ENCODE data around the gene TM4SF4.
A peak's percentile ranks its signal among the peaks of the same experiment; 100 is the strongest.

TM4SF4 gene

DNA sequence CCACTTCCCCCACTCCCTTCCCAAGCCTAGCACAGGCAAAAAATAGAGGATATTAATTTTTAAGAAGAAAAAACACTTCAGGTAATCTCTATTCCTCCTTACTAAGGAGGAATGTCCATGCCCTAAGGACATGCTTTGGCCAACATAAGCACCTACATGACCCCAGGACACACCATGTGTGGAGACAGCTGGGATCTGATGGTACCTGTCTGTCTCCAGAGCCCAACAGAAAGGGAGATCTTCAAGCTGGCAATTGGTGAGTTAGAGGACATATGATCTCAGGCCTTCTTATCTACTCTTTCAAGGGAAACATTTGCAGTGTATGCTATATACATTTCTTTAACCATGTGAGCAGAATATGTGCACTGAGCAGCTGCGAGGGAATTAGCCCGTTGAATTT lies 7.0 kb downstream of the TM4SF4 start:
- no peak for DNase-seq (ENCODE audit: low read depth)

DNA sequence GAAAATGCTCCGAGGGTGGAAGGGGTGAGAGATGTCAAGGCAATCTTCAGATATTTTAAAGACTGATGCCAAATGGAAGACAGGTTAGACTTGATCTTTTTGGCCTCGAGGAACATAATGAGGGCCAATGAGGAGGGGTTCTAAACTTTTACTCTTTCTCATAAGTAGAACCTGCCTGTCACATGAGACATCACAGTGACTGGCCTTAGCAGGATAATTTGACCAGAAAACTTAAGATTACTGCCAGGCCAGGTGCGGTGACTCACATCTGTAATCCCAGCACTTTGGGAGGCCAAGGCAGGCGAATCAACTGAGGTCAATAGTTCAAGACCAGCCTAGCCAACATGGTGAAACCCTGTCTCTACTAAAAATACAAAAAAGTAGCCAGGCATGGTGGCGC lies 12.2 kb downstream of the TM4SF4 start:
- DNase-seq (ENCODE audit: low read depth): no peak

DNA sequence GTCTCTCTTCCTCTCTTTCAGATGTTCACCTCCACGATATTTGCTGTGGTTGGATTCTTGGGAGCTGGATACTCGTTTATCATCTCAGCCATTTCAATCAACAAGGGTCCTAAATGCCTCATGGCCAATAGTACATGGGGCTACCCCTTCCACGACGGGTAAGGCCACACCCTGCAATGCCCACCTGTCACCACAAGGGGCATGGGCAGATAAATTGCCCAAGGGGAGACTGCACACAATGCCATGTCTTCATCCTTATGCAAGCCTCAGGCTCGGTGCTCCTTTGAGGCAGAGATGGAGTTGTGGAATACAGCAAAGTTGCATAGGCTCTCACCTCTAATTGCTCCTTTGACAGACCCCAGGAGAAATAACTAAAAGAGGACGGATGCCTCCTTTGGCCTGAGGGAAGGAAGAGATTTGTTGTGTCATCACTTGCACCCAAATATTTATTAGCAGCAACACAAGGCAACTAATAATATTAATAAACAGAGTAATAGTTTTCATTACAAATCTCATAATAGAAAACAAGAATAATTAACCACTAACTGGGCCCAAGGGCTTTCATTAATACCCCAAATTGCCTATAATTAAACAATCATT lies 13.2 kb downstream of the TM4SF4 start:
- DNase-seq (ENCODE audit: low read depth): peak; percentile 11

DNA sequence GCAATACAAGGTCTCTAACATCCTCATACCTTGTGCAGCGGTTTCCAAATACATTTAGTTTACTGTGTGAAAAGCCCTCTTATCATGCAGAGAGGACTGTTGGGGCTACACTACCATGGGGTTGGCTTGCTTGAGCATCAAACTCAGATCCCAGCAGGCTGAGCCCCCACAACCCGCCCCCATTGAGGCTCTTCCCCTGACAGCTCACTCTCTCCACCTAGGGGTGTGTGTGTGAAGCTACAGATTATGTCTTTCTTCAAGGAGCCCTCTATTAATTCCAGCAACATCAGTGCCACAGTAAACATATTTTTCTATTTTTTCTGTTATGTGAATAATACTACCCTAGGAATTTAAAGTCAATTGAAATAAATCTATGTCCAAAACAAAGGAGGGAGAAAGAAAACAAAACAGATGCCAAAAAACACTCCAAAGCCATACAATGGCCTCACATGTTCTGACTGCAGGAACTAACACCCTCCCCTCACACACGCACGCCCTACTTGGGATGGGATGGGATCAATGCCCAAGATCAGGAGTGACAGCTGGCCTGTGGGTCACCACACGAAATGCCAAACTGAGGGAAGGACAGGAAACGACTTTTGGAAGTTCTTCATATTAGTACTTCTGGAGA lies 14.7 kb downstream of the TM4SF4 start:
- DNase-seq (ENCODE audit: low read depth): no peak

DNA sequence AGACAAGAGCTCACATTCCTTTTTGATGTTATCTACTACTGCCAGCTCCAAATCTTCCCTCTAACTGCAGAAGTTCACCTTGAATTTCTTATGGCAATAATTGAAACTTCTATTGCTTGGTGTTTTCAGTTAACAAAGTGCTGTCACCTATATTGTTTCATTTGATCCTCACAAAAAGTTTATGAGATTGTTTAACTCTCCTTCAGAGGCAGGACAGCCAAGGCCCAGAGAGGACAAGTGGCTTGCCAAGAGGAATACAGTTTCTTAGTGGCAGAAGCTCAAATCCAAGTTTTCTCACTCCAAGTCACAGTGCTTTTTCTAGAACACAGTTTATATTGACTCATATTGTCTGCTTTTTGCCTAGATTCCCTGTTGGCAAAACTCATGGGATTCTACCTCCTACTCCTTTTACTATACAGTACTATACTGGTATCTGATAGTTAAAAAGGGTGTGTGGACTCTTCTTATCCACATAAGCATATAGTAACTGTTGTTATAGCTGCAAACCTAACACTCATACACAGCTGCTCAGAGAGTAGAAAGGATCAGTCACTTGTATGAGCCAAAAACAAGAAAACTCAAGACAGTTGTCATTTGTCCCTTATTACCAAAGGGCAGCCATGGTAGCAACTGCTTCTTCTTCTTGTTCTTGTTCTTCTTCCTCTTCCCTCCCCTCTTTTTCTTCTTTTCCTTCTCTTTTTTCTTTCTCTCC lies 15.9 kb downstream of the TM4SF4 start:
- DNase-seq (ENCODE audit: low read depth): no peak

DNA sequence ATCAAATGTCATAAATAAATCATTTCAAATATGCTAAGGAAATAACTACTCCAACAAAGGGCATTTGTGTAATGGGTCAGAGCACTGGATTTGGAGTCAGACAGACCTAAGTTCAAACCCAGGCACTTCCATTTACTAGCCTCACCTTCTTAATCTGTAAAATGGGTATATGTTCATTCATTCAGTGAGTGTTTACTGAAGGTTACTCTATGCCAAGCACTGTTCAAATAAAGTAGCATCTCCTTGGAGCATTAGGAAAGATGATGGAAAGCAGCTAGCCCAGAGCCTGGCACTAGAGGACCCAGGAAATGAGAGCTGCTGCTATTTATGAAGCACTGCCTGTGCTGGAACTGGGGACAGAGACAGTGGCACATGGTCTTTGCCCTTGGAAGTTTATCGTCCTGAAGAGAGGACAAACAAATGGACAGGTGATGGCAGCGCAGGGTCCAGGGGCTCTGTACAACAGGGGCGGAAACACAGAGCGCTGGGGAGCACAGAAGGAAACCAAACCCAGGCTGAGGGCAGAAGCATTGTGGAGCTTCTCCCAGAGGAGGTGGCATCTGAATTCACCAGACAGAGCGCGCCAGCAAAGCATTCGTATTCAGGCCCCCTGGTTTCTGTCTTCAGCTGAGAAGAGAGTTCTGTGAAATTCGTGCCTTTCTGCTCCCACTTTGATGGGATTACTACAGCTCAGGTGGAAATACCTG lies 19.0 kb downstream of the TM4SF4 start:
- DNase-seq (ENCODE audit: low read depth): no peak

DNA sequence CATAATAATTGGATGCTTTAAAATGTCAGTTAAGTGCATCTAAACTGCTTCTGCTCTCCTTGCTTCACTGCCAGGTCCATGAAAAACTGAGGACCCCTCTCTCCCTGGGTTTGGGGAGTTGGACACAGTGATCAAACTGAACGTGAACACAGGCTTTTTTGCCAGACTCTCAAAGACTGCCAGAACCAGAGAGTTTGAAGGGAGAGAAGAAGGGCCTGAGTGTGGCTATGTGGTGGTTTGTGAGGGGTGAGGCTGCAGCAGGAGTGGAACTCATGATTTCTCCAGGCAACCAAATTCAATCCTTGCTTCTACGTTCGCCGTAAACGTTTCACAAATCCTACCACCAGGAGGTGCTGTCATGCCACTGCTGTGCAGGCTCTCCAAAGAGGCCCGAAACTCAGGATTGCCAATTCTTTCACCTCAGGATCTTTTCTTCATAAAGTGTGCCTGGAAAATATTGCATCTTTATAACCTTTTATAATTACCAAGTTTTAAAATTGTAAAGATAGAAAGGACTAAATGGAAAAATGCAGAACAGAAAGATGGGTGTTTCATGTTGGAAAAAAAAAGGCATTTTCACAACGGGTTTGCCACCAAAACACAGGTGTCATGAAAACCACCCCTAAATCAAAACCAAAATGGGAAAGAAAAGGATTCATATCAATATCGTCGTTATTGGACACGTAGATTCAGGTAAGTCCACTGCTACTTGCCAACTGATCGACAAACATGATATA lies 19.7 kb downstream of the TM4SF4 start:
- DNase-seq (ENCODE audit: low read depth): peak; percentile 9

DNA sequence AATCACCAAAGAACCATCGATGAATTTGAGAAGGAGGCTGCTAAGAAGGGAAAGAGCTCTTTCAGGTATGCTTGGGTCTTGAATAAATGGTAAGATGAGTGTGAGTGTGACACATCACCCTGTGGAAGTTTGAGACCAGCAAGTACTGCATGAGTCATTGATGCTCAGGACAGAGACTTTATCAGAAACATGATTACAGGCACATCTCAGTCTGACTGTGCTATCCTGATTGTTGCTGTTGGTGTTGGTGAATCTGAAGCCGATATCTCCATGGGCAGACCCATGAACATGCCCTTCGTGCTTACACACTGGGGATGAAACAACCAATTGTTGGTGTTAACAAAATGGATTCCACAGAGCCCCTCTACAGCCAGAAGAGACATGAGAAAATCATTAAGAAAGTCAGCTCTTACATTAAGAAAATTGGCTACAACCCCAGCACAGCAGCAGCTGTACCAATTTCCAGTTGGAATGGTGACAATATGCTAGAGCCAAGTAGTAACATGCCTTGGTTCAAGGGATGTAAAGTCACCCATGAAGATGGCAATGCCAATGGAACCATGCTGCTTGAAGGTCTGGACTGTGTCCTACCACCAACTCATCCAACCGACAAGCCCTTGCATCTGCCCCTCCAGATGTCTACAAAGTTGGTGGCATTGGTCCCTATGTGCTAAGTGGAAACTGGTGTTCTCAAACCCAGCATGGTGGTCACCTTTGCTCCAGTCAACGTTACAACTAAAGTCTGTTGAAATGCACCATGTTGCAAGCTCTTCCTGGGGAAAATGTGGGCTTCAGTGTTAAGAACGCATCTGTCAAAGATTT lies 20.5 kb downstream of the TM4SF4 start:
- no peak for DNase-seq (ENCODE audit: low read depth)

DNA sequence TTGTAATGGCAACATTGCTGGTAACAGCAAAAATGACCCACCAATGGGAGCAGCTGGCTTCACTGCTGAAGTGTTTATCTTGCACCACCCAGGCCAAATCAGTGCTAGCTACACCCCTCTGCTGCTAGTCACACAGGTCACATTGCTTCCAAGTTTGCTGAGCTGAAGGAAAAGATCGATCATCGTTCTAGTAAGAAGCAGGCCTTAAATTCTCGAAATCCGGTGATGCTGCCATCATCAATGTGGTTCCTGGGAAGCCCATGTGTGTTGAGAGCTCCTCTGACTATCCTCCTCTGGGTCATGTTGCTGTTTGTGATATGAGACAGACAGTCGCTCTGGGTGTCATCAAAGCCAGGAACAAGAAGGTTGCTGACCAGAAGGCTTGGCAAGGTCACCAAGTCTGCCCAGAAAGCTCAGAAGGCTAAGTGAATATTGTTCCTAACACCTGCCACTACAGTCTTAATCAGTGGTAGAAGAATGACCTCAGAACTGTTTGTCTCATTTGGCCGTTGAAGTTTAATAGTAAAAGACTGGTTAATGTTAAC lies 21.2 kb downstream of the TM4SF4 start:
- DNase-seq (ENCODE audit: low read depth): no peak

DNA sequence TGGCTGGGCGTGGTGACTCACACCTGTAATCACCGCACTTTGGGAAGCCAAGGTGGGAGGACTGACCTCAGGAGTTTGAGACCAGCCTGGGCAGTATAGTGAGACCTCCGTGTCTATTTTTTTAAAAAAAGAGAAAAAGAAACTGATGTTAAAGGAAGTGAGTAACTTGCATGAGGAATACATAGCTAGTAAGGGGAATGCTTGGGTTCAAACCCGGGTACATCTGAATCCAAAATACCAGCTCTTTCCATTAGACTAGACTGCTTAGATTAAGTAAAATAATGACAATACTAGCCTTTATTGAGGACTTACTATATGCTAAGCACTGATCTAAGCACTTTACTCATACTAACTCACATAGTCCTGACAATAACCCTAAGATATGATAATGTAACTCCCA lies 22.4 kb downstream of the TM4SF4 start:
- DNase-seq (ENCODE audit: low read depth): no peak

DNA sequence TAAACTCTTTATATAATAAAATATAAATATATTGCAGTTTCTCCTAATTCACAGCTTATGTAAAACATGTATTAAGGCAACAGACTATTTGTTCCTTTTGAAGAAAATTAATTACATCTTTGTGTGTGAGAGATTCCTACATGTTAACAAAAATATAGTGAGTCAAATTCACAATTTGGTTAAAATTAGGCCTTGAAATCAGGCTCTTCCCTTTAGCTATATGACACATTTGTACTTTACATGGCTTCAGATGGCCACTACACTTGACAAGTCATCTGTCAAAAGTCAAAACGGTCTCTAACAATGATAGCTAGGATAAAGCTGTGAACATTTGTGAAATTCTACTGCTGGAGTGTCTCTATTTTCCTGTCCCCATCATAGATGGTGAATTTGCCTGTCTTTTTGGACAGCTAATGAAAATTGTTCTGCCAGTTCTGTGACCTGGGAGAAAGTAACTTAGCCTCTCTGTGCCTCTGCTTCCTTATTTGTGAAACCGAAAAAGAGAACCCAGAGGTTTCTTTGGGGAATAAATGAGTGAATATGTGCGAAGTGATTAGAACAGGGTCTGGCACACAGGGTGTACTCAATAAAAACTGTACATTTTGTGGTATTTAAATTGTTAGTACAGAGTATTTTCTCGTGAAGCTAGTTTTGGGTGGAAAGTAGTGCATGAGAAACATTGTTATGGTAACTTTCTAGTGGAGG lies 23.6 kb downstream of the TM4SF4 start:
- DNase-seq (ENCODE audit: low read depth): no peak

DNA sequence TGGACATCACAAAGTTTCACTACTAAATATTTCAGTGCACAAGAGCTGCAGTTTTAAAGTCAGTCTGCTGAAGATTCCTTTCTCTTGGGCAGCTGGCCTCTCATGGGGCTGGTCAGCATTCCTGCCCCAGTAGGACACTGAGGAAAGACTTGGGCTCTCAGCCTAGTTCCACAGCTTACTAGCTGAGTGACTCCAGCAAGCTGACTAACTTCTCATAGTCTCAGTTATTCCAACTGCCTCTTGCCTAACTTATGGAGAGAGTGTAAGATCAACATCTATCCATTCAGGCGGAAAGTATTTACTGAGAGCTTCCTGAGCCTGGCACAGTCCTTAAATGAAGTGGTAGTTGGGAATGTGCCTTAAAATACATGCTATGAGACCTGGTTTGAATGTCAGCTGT lies 27.0 kb downstream of the TM4SF4 start:
- DNase-seq (ENCODE audit: low read depth): no peak

DNA sequence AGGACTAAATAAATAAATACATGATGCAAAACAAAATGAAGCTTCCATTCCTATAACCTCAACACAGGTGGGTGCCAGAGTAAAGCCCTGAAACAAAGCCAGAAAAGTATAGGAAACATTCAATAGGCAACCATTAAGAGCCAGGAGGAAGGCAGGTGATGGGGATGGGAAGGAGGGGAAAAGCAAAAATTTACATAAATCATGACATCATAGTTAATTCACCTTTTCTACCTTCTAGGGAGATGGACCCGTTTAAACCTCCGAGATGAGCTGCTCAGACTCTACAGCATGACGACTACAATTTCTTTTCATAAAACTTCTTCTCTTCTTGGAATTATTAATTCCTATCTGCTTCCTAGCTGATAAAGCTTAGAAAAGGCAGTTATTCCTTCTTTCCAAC lies 27.9 kb downstream of the TM4SF4 start:
- no peak for DNase-seq (ENCODE audit: low read depth)

DNA sequence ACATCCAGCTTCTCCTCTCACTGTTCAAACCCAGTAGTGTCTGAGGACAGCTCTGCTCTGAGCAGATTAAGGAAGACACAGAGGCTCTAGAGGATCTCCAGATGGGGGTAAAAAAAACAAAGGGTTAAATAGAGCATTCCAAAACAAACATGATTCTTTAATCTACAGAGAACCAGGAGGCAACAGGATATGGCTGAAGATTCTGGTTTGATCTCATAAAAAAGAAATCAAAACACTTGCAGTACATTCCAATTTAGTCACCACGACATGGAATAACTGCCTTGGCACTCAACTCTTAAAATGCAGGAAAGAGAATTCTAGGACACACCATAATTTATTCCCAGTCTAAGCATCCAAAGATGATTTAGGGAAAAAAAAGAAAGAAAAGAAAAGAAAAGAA lies 32.0 kb downstream of the TM4SF4 start:
- DNase-seq (ENCODE audit: low read depth): no peak

DNA sequence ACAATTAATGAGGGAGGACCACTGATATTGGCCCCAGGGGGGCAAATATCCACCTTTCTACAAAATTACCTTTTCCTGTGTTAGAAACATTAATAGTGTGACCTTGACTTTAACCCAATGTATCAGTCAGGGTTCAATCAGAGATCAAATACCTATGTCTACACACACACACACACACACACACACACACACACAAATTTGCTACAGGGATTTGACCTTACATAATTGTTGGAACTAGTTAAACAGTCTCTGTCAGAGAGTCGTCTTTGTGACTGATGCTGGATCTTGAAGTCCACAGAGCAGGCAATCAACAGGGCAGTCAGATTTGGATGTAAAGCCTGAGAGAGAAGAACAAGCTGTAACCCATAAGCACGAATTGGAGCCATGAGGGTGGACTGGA lies 32.5 kb downstream of the TM4SF4 start:
- no peak for DNase-seq (ENCODE audit: low read depth)

DNA sequence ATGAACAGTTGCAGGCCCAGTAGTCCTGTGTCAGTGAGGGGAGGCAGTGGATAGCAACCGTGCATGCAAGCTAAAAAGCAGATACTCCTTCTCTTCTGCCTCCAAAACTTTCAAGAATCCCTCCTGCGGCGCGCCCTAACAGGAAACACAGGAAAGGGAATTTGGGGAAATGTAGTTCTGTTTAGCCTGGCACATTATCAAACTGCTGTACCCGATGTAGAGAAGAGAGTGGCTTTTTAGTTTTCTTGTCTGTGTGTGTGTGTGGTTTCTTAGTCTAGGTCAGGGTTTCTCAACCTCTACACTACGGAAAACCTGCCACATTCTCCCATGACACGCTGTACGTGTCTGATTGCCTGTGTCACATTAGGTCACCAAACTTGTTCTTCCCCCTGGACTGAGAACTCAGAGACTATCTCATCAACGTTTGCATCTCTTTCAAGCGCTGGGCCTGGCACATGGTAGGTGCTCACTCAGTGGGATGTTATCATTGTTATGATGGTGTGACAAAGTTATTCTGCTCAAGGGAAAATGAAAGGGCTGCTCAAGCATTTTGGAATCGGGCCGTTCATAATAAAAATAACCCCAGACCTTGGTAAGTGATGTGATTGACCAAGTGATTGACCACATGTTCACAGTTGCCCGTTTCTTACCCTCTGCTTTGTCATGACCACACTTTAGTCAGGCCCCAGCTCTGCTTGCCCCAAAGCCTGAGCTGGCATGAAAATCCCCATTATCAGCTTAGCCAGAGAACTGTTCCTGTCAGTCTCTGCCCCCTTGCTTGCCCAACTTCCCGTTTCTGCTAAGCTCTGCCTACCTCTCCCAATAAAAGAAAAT lies 33.2 kb downstream of the TM4SF4 start:
- DNase-seq (ENCODE audit: low read depth): no peak

DNA sequence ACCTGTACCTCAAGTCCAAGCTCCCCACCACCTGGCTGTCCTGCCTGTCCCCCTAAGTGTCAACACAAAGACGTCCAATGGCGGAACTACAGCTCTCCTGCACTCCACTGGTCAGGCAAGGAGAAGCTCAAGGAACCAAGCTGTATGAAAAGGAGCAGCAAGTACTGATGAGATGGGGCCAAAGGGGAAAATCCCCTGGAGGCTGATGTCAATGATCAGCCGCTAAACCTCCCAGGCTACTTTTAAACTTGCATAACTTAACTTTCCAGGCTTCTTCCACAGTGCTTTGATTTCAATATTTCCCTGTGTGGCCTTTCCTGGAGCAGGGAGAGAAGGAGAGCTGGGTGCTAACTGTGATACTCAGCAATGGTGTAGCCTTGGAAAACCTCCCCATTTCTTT lies 35.0 kb downstream of the TM4SF4 start:
- no peak for DNase-seq (ENCODE audit: low read depth)

DNA sequence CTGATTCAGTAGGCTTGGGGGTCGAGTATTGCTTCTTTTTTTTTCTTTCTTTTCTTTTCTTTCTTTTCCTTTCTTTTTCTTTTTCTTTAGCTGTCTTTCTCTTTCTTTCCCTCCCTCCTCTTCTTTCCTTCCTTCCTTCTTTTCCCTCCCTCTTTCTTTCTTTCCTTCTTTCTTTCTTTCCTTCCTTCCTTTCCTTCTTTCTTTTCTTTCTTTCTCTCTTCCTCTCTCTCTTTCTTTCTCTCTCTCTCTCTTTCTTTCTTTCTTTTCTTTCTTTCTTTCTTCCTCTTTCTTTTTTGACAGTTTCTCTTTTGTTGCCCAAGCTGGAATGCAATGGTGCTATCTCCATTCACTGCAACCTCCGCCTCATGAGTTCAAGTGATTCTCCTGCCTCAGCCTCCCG lies 36.0 kb downstream of the TM4SF4 start:
- DNase-seq (ENCODE audit: low read depth): no peak

DNA sequence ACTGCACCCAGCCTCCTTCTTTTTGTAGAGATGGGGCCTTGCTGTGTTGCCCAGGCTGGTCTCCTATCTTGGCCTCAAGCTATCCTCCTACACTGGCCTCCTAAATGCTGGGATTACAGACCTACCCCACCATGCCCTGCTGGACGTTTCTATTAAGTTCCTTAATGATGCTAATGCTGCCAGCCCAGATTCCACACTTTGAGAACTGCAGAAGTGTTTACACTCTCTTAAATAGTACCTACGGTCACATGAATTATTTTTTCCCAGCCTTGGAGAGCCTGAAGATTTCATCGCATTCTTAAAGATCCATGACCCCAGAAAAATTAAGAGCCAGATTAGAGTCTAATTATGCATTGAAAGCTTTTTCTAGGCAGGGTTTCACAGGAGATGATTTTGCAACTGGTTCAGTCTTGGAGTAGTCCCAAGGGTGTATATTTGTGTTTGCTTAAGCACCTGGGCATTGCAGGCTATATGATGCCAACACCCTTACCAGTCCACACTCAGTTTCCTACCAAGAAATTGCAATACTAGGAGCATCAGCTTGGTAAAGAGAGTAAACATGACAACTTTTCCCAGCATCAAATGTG lies 36.6 kb downstream of the TM4SF4 start:
- no peak for DNase-seq (ENCODE audit: low read depth)
